DOHH2 (cell line): ENCODE results near the gene GAS2L2.
A peak's percentile ranks its signal among the peaks of the same experiment; 100 is the strongest.

Experiments used
- H3F3A ChIP-seq: fragments of 200-600 bp; sonication (generic), shearing (Covaris generic); 2 replicates; pipeline ENCODE4 v1.6.0; 2016; ENCODE audit warnings: antibody characterized with exemption, mild to moderate bottlenecking; ENCODE audit not compliant: control insufficient read depth, insufficient read depth
- H3K27ac ChIP-seq: fragments of 200-600 bp; sonication (generic); 2 replicates; pipeline ENCODE4 v1.5.1; 2014; ENCODE audit warnings: low read depth, mild to moderate bottlenecking, low read length, moderate library complexity
- H3K27me3 ChIP-seq: fragments of 200-600 bp; sonication (generic); 2 replicates; pipeline ENCODE4 v1.6.1; 2014; ENCODE audit warnings: mild to moderate bottlenecking, low read length, mixed read lengths; ENCODE audit not compliant: control insufficient read depth
- H3K36me3 ChIP-seq: fragments of 200-600 bp; sonication (generic); 2 replicates; pipeline ENCODE4 v1.6.1; 2014; ENCODE audit warnings: mild to moderate bottlenecking, low read length, moderate library complexity, mixed read lengths; ENCODE audit not compliant: control insufficient read depth
- H3K4me1 ChIP-seq: fragments of 200-600 bp; sonication (generic); 2 replicates; pipeline ENCODE4 v1.6.1; 2014; ENCODE audit warnings: mild to moderate bottlenecking, low read length, mixed read lengths; ENCODE audit not compliant: control insufficient read depth
- H3K4me2 ChIP-seq: fragments of 200-600 bp; sonication (generic); 2 replicates; pipeline ENCODE4 v1.6.0; 2014; ENCODE audit warnings: mild to moderate bottlenecking, low read length, moderate library complexity
- H3K4me3 ChIP-seq: fragments of 200-600 bp; sonication (generic); 2 replicates; pipeline ENCODE4 v1.5.1; 2014; ENCODE audit warnings: mild to moderate bottlenecking, low read length, mixed read lengths
- H3K79me2 ChIP-seq: fragments of 200-600 bp; sonication (generic); 2 replicates; pipeline ENCODE4 v1.6.1; 2014; ENCODE audit warnings: mild to moderate bottlenecking, low read length, mixed read lengths; ENCODE audit not compliant: control insufficient read depth
- H3K9me2 ChIP-seq: fragments of 200-600 bp; sonication (generic); replicated peaks from 2 replicates; pipeline ENCODE4 v1.6.1; 2014; ENCODE audit warnings: mild to moderate bottlenecking, low read length, mixed read lengths; ENCODE audit not compliant: control insufficient read depth
- H3K9me3 ChIP-seq: fragments of 200-600 bp; sonication (generic); 2 replicates; pipeline ENCODE4 v1.6.1; 2014; ENCODE audit warnings: antibody characterized with exemption, low read length, mixed read lengths; ENCODE audit not compliant: control insufficient read depth, insufficient read depth
- H4K20me1 ChIP-seq: fragments of 200-600 bp; sonication (generic); 2 replicates; pipeline ENCODE4 v1.6.0; 2014; ENCODE audit warnings: low read depth, mild to moderate bottlenecking, antibody characterized with exemption, low read length, moderate library complexity; ENCODE audit not compliant: control insufficient read depth, insufficient read depth
- CTCF ChIP-seq: fragments of 200-600 bp; sonication (generic); IDR thresholded peaks from one replicate; pipeline ENCODE4 v1.5.1; 2014; ENCODE audit warnings: antibody characterized with exemption, mild to moderate bottlenecking, low read depth, low read length; ENCODE audit not compliant: poor library complexity, severe bottlenecking
- EZH2phosphoT487 ChIP-seq: fragments of 200-600 bp; sonication (generic); IDR thresholded peaks from 2 replicates; pipeline ENCODE4 v1.6.1; 2017; ENCODE audit warnings: borderline replicate concordance, mild to moderate bottlenecking, antibody characterized with exemption, low read length, moderate library complexity, mixed read lengths

GAS2L2 gene

GRCh38 chr17:35765756-35766488, 12.9 kb upstream of the GAS2L2 start:
- no peaks in the 10 kb centered on the region for H3K79me2 ChIP-seq
- TF ChIP-seq CTCF = no peak
- no peak for TF ChIP-seq EZH2phosphoT487
- no peaks in the 10 kb centered on the region for H3K9me2 ChIP-seq
- H3K27ac ChIP-seq = no peak overlapping the region
- no peak overlapping the region for H3K4me2 ChIP-seq
- H3K27me3 ChIP-seq = peaks cover 6% of the 10 kb centered on the region; the same call in 1 of the 2 replicates
- no peaks in the 10 kb centered on the region for H3K9me3 ChIP-seq
- H3K4me1 ChIP-seq = peaks cover 12% of the 10 kb centered on the region
- H3F3A ChIP-seq = no peaks in the 10 kb centered on the region
- no peak overlapping the region for H3K4me3 ChIP-seq
- no peaks in the 10 kb centered on the region for H3K36me3 ChIP-seq
- no peaks in the 10 kb centered on the region for H4K20me1 ChIP-seq

GRCh38 chr17:35765086-35765710, 12.2 kb upstream of the GAS2L2 start:
- Histone ChIP-seq H3K27me3 (peaks cover 6% of the 10 kb centered on the region; the same call in 1 of the 2 replicates), H3F3A (no peaks in the 10 kb centered on the region), H3K79me2 (no peaks in the 10 kb centered on the region), H3K4me3 (peak overlapping the region; percentile 83), H3K4me1 (peaks cover 12% of the 10 kb centered on the region), H3K27ac (no peak overlapping the region), H4K20me1 (no peaks in the 10 kb centered on the region), H3K4me2 (peak overlapping the region; percentile 92), H3K9me3 (no peaks in the 10 kb centered on the region), H3K9me2 (no peaks in the 10 kb centered on the region), H3K36me3 (no peaks in the 10 kb centered on the region)
- TF ChIP-seq EZH2phosphoT487 = no peak
- TF ChIP-seq CTCF = no peak

GRCh38 chr17:35764123-35764991, 11.3 kb upstream of the GAS2L2 start:
- Histone ChIP-seq H3K27me3 (peaks cover 6% of the 10 kb centered on the region; the same call in 1 of the 2 replicates), H3K36me3 (no peaks in the 10 kb centered on the region), H3K4me3 (peak overlapping the region; percentile 83), H3K9me2 (no peaks in the 10 kb centered on the region), H3K4me1 (peaks cover 12% of the 10 kb centered on the region), H3K79me2 (no peaks in the 10 kb centered on the region), H3K27ac (peak overlapping the region; percentile 40; the same call in 1 of the 2 replicates), H3K4me2 (peak overlapping the region; percentile 92), H4K20me1 (no peaks in the 10 kb centered on the region), H3F3A (no peaks in the 10 kb centered on the region), H3K9me3 (no peaks in the 10 kb centered on the region)
- no peak for TF ChIP-seq EZH2phosphoT487
- peak; percentile 90 for TF ChIP-seq CTCF
